ES-I3 (cell line): ENCODE data around the gene ATP5PD.
A peak's percentile ranks its signal among the peaks of the same experiment; 100 is the strongest.

Experiments
- H3K36me3 ChIP-seq: 2 replicates; pipeline ENCODE4 v1.6.1; 2013; ENCODE audit warnings: mild to moderate bottlenecking, low read length, control low read depth, moderate library complexity; ENCODE audit not compliant: insufficient read depth
- H3K4me1 ChIP-seq: 2 replicates; pipeline ENCODE4 v1.6.1; 2013; ENCODE audit warnings: mild to moderate bottlenecking, control low read depth, low read length; ENCODE audit not compliant: insufficient read depth
- H3K9ac ChIP-seq: 2 replicates; pipeline ENCODE4 v1.6.1; 2013; ENCODE audit warnings: low read depth, mild to moderate bottlenecking, low read length, moderate library complexity
- H3K9me3 ChIP-seq: 2 replicates; pipeline ENCODE4 v1.6.1; 2013; ENCODE audit warnings: mild to moderate bottlenecking, low read length, moderate library complexity; ENCODE audit not compliant: control insufficient read depth, insufficient read depth

ATP5PD gene

DNA sequence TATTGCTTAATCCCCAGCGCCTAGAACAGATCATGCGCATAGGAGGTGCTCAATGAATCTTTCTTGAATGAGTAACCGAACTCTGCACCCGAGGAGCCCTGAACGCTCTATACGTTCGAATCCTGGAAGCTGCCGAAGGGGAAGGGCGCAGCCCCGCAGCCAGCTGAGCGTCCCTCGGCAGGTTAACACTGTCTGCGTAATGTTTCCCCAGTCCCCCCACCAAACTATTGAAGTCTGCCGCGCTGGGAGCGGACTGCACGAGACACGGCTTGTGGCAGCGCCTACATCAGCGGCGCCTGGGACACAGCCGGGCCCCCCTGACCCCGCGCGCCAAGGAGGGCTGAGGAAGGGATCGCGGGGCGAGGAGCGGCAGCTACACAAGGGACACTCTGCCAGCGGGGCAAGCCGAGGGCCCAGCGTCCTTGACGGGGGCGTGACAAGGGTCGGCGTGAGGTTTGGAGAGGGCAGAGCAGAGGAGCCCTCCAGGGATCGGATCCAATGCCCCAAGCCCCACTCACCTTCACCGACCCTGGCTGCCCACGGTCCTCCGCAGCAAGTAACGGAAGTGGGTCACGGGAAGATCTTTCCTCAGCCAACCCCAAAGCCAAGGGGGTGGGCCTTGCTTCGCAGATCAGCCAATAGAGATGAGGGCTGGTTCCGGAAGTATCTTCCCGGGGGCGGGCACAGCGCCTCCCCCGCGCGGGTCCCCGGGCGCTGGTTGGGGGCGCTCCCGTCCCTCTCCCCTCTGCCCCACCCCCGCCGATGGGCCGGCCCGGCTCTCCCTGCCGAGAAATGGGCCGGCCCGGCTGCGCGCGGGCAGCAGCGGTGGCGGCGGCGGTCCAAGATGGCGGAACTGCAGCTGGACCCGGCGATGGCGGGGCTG lies at the start of gene ATP5PD, which contains the start of gene KCTD2:
Gene ATP5PD (minus strand): TSS at position 563 of the 883 bp plus-strand sequence. CDS start 4,319 bp downstream, outside the sequence.
Gene KCTD2 (plus strand): TSS at position 819 of the 883 bp plus-strand sequence. CDS start 26 bp downstream, at position 845.
- peak within 1 kb of the TSS; percentile 85 for H3K9ac ChIP-seq
- H3K9me3 ChIP-seq = no peaks in the 10 kb centered on the region
- peaks cover 13% of the 10 kb centered on the region for H3K4me1 ChIP-seq
- peaks cover 21% of the 10 kb centered on the region for H3K36me3 ChIP-seq

DNA sequence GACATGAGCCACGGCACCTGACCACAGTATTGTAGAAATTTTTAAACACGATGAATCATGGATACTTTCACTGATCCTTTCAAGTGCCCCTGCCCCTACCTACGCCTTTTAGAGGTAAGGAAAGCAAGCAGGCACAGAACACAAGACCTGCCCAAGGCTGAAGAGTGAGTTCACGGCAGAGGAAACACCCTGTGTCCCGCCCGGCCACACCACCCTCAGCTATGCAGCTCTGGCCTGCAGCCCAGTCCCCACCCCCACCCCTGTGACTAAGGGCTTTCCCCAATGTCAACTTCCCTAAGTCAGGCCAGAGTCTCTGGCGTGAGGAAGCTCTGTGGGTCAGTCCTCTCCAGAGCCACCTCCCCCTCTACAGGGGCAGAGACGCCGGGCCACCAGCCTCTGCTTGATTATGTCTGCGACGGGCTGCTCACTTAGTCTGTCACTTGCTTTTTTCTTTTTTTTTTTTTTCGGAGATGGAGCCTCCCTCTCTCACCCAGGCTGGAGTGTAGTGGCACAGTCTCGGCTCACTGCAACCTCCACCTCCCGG lies 49.4 kb upstream of the ATP5PD start:
- H3K9ac ChIP-seq = no peak overlapping the region

GRCh38 chr17:75094871-75095399 lies 48.2 kb upstream of the ATP5PD start:
- Histone ChIP-seq H3K9me3 (no peaks in the 10 kb centered on the region), H3K9ac (no peak overlapping the region), H3K4me1 (peaks cover 25% of the 10 kb centered on the region; the same call in 1 of the 2 replicates), H3K36me3 (peaks cover 5% of the 10 kb centered on the region; the same call in 1 of the 2 replicates)

More for the DNA sequence above, 49.4 kb upstream of the ATP5PD start:
- Histone ChIP-seq H3K36me3 (peaks cover 7% of the 10 kb centered on the region; the same call in 1 of the 2 replicates), H3K9me3 (no peaks in the 10 kb centered on the region), H3K4me1 (peaks cover 20% of the 10 kb centered on the region; the same call in 1 of the 2 replicates)

GRCh38 chr17:75093548-75094158 lies 46.9 kb upstream of the ATP5PD start:
- Histone ChIP-seq H3K9me3 (no peaks in the 10 kb centered on the region), H3K36me3 (peaks cover 5% of the 10 kb centered on the region; the same call in 1 of the 2 replicates), H3K4me1 (peaks cover 33% of the 10 kb centered on the region), H3K9ac (no peak overlapping the region)

DNA sequence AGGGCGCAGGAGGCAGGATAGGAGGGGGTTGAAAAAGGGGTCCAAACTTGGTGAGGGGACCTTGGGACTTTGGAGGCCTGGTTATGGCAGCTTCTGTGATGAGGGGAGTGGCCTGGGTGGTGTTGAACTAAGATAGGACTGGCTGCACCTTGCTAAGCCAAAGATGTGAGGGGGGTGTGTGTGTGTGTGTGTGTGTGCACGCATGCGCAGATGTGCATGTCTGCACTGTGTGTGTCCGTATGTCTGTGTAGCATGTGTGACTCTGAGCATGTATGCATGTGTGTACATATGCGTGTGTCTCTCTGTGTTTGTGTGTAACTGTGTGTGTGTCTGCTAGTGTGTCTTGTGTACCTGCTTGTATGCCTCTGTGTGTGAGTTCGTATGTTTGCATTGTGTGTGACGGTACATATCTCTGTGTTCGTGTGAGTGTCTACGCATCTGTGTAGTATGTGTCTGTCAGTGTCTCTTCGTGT lies 45.1 kb upstream of the ATP5PD start:
- H3K36me3 ChIP-seq = no peaks in the 10 kb centered on the region
- H3K9ac ChIP-seq = no peak overlapping the region
- peaks cover 34% of the 10 kb centered on the region for H3K4me1 ChIP-seq
- H3K9me3 ChIP-seq = no peaks in the 10 kb centered on the region

DNA sequence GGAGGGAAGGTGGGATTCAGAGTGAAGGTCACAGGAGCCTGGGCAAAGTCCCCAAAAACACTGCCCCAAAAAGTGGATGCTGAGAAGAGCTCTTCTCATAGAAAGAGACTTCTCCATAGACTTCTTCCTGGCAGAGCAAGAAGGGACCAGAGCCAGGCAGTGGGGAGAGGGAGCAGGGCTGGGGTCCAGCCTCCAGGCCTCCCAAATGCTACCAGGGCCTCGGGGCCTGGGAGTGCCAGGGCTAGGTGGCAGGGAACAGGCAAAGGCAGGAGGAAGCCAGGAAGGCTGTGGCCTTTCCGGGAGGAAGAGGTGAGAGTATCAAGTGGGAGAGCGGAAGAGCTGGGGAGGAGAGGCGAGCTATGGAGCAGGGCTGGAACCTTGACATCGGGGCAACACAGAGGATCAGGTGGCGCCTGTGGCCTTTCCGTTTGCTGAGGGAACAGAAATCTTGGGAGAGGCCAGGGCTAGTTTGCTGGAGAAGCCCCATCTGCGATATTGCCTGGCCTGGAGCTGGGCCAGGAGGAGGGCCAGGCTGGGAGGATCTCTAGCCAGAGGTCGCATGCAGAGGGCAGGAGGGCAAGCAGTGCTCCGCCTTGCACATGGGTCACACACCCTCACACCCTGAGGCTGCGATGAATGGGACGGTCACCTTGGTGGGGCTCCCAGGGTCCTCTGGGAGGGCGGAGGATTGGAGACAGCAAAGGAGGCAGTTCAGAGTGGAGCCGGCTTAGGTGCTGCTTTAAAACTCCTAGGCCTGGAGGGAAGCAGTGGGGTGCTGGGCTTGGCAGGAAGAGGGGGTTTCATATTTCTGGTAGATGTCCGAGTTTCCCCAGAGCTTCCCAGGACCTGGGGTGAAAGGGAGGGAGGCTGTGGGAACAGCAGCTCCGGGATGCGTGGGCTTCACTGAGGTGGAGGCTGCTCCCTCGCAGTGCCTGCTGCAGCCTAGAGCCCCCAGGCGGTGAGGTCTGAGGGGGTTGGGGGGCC lies 44.4 kb upstream of the ATP5PD start:
- H3K9me3 ChIP-seq = no peaks in the 10 kb centered on the region
- peaks cover 40% of the 10 kb centered on the region for H3K4me1 ChIP-seq
- peak overlapping the region; percentile 4; the same call in 1 of the 2 replicates for H3K9ac ChIP-seq
- H3K36me3 ChIP-seq = no peaks in the 10 kb centered on the region

GRCh38 chr17:75088465-75089417 lies 42.0 kb upstream of the ATP5PD start:
- H3K36me3 ChIP-seq = no peaks in the 10 kb centered on the region
- no peaks in the 10 kb centered on the region for H3K9me3 ChIP-seq
- H3K9ac ChIP-seq = peak overlapping the region; percentile 94
- peaks cover 51% of the 10 kb centered on the region for H3K4me1 ChIP-seq

GRCh38 chr17:75087558-75088453 lies 41.0 kb upstream of the ATP5PD start, which contains the start of gene SLC16A5:
Gene SLC16A5, plus strand, starts transcription at chr17:75087954. Its CDS starts 5,683 bp downstream, at chr17:75093637.
- peaks cover 49% of the 10 kb centered on the region for H3K4me1 ChIP-seq
- peak within 1 kb of the TSS; percentile 94 for H3K9ac ChIP-seq
- no peaks in the 10 kb centered on the region for H3K36me3 ChIP-seq
- H3K9me3 ChIP-seq = no peaks in the 10 kb centered on the region

DNA sequence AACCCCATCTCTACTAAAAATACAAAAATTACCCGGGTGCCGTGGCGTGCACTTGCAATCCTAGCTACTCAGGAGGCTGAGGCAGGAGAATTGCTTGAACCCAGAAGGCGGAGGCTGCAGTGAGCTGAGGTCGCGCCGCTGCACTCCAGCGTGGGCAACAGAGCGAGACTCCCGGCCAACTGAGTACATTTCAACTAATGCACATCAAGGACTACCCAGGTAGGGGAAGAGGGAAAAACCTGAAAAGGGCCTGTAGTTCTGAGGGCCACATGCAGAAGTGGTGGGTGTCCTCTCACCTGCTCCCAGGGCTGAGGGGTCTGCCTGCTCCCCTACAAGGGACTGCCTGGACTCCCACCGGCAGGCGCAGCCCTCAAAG lies 40.4 kb upstream of the ATP5PD start:
- Histone ChIP-seq H3K4me1 (peaks cover 50% of the 10 kb centered on the region), H3K9me3 (no peaks in the 10 kb centered on the region), H3K9ac (peak overlapping the region; percentile 94)

DNA sequence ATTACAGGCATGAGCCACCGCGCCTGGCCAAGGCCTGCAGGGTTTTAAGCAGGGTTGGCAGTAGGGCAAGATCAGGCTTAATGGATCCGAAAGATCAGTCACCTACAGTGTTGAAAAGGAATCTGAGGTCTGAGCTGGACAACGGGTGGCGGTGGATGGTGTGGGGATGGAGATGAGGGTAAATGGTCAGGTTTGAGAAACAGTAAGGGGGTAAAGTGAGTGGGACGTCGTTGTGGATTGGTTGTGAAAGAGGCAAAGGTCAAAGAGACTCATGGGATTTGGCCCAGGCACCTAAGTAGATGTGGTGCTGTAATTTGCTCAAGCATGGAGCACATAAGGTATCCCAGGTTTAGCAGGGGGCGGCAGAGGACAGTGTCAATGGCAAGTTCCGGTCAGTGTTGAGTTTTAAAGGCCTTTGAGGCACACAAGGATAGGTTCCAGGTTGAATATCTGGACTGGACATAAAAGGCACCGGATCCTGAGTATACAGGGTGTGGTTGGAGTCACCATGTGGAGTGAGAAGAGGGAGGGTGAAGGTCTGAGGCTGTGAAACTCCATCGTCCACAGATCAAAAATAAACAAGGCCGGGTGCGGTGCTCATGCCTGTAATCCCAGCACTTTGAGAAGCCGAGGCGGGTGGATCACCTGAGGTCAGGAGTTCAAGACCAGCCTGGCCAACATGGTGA lies 39.9 kb upstream of the ATP5PD start:
- H3K4me1 ChIP-seq = peaks cover 47% of the 10 kb centered on the region
- no peaks in the 10 kb centered on the region for H3K9me3 ChIP-seq
- peak overlapping the region; percentile 94 for H3K9ac ChIP-seq

More for the DNA sequence above, 40.4 kb upstream of the ATP5PD start:
- H3K36me3 ChIP-seq = no peaks in the 10 kb centered on the region

DNA sequence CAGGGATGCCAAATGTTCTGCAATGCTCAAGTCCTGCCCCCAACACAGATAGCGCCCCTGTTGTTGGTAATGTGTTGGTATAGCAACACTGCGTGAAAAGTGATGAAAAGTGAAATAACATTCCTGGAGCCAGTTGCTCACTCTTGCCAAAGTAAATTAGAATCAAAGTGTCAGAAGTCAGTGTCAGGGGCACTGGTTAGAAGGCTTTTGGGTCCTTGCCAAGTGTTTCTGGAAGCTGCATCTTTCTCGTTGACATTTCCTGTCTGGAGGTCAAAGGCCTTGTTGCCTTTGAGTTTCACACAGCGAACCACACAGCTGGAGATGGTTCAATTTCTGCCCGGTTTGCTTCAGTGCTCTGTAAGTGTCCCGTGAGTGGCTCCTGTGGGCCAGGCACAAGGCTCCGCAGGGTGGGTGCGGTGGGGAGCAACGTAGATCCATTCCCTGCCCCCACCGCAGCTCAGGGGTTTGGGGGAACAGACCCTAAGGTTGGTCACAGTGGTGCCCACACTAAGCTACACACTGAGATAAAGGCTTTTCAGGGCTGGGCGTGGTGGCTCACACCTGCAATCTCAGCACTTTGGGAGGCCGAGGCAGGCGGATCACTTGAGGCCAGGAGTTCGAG lies 37.4 kb upstream of the ATP5PD start:
- H3K9ac ChIP-seq = no peak overlapping the region
- H3K4me1 ChIP-seq = peaks cover 38% of the 10 kb centered on the region
- no peaks in the 10 kb centered on the region for H3K9me3 ChIP-seq
- H3K36me3 ChIP-seq = no peaks in the 10 kb centered on the region

More for the DNA sequence above, 39.9 kb upstream of the ATP5PD start:
- H3K36me3 ChIP-seq = no peaks in the 10 kb centered on the region
